ENCODE results near the gene TFB1M. TPM values are rescaled to one million over a fixed set of nuclear protein-coding genes. Genes with fewer than 3 reads are reported as not detected.
A peak's percentile ranks its signal among the peaks of the same experiment; 100 is the strongest.

TFB1M gene
- polyA plus RNA-seq, 2 of the 4 experiments (the other 2 are of a cell fraction), result 9.8 to 19.5 TPM

DNA sequence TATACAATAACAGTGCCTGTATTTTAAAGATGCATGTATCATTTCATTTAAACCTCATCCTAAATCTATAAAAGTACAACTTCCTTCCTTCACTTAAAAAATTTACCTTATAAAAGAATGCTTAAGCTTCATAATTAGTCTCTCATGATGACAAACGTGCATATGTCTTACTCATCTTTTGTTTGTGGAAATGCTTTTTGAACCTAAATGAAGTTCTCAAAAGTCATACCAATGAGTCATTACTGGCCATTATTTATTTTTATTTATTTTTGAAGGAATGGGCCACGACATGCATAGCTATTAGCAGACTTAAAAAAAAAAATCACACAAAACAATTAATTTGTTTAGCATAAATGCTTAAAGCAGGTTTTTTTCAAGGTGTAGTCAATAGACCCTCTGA lies 3.7 kb downstream of the TFB1M start:
- H3K9me3 ChIP-seq, result no peaks in the 10 kb centered on the region
- WGBS (ENCODE audit: missing lambda C conversion rate), result 20% methylated on average over 2 of the region's 2 CpGs
- DNase-seq (ENCODE audit: low read depth in 1 of 2, low spot score in 1 of 2) (no peak), ATAC-seq (no peak), FAIRE-seq (no peak)
- H3K4me1 ChIP-seq, result peaks cover 22% of the 10 kb centered on the region; the same call in 2 of the 3 replicates
- H3K4me2 ChIP-seq, result 0 out of 3 replicates have a peak overlapping the region, but pooled peaks have one; percentile 4
- no peak overlapping the region for H3K27ac ChIP-seq
- POLR2A ChIA-PET, result no interaction called here
- CTCF ChIA-PET, result interaction anchor here (1.2 kb wide), 1 partner anchor 382 kb away, joined by 3 read pairs; no protein-coding TSS in a partner anchor
- TF ChIP-seq HOXB13 (CRISPR knock-in tag; IDR thresholded peaks at IDR 0.05; ENCODE audit: low read depth), result no peak
- no peak for TF ChIP-seq CBX2 (IDR thresholded peaks at IDR 0.05; ENCODE audit: borderline replicate concordance, low read depth)
- TF ChIP-seq HOXB5 (CRISPR knock-in tag; IDR thresholded peaks at IDR 0.05), result no peak
- no peak for TF ChIP-seq CBX8 (IDR thresholded peaks at IDR 0.05)
- no peak for TF ChIP-seq FOXS1 (CRISPR knock-in tag; IDR thresholded peaks at IDR 0.05)
- no peak for TF ChIP-seq CHD4 (IDR thresholded peaks at IDR 0.05; ENCODE audit: borderline replicate concordance)
- no peak for TF ChIP-seq CEBPB (IDR thresholded peaks at IDR 0.05)
- H3K4me3 ChIP-seq, result no peak overlapping the region

DNA sequence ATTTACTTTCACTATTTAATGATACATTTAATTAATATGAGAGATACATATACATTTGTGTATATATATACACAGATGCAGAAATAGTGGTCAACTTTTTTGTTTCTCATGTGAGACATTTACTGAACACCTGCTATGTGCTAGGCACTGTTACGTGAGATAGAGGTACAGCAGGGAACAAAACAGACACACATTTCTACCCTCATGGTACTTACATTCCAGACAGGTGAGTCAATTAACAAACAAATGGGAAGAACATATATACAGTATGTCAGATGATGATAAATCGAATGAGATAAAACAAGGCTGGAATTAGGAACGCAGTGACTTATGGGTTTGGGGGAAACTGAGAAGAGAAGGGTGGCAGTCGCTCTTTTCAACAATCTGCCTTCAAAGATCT lies 5.1 kb downstream of the TFB1M start:
- H3K4me3 ChIP-seq, result no peak overlapping the region
- no peak overlapping the region for H3K27ac ChIP-seq
- FAIRE-seq (no peak), DNase-seq (ENCODE audit: low read depth in 1 of 2, low spot score in 1 of 2) (no peak), ATAC-seq (no peak)
- ChIA-PET CTCF (no interaction called here), POLR2A (no interaction called here)
- H3K4me2 ChIP-seq, result no peak overlapping the region
- WGBS (ENCODE audit: missing lambda C conversion rate), result 79% methylated on average over 4 of the region's 4 CpGs
- peaks cover 21% of the 10 kb centered on the region; the same call in 2 of the 3 replicates for H3K4me1 ChIP-seq
- no peaks in the 10 kb centered on the region for H3K9me3 ChIP-seq
- TF ChIP-seq RNF2 (IDR thresholded peaks at IDR 0.05; ENCODE audit: borderline replicate concordance, low read depth) (no peak), PHF8 (IDR thresholded peaks at IDR 0.05; ENCODE audit: borderline replicate concordance, low read depth) (no peak), TP53 (CRISPR knock-in tag; IDR thresholded peaks at IDR 0.05) (no peak), ZNF302 (CRISPR knock-in tag; IDR thresholded peaks at IDR 0.05) (no peak), CHD2 (IDR thresholded peaks at IDR 0.05; ENCODE audit: low read length, partially characterized antibody) (no peak), JUN (IDR thresholded peaks at IDR 0.05) (no peak), HOXB13 (CRISPR knock-in tag; IDR thresholded peaks at IDR 0.05; ENCODE audit: low read depth) (no peak), ZSCAN20 (CRISPR knock-in tag; IDR thresholded peaks at IDR 0.05) (no peak), CBX2 (IDR thresholded peaks at IDR 0.05; ENCODE audit: borderline replicate concordance, low read depth) (no peak), MAFK (IDR thresholded peaks at IDR 0.05; ENCODE audit: partially characterized antibody) (no peak)
- TF ChIP-seq, protein P1, sequence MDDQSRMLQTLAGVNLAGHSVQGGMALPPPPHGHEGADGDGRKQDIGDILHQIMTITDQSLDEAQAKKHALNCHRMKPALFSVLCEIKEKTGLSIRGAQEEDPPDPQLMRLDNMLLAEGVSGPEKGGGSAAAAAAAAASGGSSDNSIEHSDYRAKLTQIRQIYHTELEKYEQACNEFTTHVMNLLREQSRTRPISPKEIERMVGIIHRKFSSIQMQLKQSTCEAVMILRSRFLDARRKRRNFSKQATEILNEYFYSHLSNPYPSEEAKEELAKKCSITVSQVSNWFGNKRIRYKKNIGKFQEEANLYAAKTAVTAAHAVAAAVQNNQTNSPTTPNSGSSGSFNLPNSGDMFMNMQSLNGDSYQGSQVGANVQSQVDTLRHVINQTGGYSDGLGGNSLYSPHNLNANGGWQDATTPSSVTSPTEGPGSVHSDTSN (IDR thresholded peaks at IDR 0.05), result no peak

DNA sequence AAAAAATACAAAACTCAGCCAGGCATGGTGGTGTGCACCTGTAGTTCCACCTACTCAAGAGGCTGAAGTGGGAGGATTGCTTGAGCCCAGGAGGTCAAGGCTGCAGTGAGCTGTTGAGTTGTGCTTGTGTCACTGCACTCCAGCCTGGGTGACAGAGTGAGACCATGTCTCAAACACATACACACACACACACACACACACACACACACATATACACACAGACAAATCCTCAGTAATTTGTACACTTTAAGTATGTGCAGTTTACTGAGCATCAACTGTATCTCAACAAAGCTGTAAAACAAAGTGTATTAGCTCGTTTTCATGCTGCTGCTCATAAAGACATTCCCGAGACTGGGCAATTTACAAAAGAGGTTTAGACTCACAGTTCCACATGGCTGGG lies 7.3 kb downstream of the TFB1M start:
- WGBS (ENCODE audit: missing lambda C conversion rate), result 87% methylated on average over 2 of the region's 2 CpGs
- ChIA-PET CTCF (interaction anchor here (1.1 kb wide), 1 partner anchor 18 kb away, joined by 3 read pairs; no protein-coding TSS in a partner anchor), POLR2A (no interaction called here)
- Histone ChIP-seq H3K27ac (no peak overlapping the region), H3K4me1 (peaks cover 18% of the 10 kb centered on the region; the same call in 2 of the 3 replicates), H3K4me3 (no peak overlapping the region), H3K4me2 (no peak overlapping the region), H3K9me3 (no peaks in the 10 kb centered on the region)
- ATAC-seq (no peak), DNase-seq (ENCODE audit: low read depth in 1 of 2, low spot score in 1 of 2) (no peak), FAIRE-seq (no peak)
- TF ChIP-seq ZC3H11A (IDR thresholded peaks at IDR 0.05), result no peak
- TF ChIP-seq KDM1A (IDR thresholded peaks at IDR 0.05; ENCODE audit: low read depth), result no peak

DNA sequence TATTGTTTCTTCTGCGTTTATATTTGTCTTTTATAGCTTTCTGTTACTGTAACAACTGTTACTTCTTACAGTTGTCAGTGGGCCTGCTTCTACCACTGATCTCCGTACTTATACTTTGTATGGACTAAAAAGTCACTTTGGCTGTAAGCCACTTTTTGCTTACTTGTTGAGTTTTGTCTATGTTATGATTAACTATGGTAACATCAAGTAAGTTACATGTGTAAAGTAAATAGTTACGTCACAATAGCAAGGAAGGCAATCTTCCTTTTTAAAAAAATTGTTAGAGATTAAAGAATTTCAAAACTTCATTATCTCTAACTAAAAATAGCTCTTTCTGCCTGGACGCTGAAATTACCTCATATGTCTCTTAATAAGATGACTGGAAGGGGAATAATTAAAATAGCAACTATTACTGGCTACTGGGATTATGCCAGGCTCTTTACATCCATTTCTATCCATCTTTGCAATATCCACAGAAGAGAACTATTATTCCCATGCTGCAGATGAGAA lies 10.9 kb downstream of the TFB1M start:
- no peak overlapping the region for H3K4me3 ChIP-seq
- no peak overlapping the region for H3K27ac ChIP-seq
- ChIA-PET POLR2A (no interaction called here), CTCF (interaction anchor here (1.4 kb wide), 1 partner anchor 15 kb away, joined by 3 read pairs; no protein-coding TSS in a partner anchor)
- H3K4me2 ChIP-seq, result no peak overlapping the region
- FAIRE-seq, result no peak
- 61% methylated on average over 4 of the region's 4 CpGs for WGBS (ENCODE audit: missing lambda C conversion rate)
- 0 out of 3 replicates have a peak, but pooled peaks cover 3% of the 10 kb centered on the region for H3K4me1 ChIP-seq
- no peak for DNase-seq (ENCODE audit: low read depth in 1 of 2, low spot score in 1 of 2)
- no peak for ATAC-seq
- H3K9me3 ChIP-seq, result no peaks in the 10 kb centered on the region
- no peak for TF ChIP-seq HEYL (CRISPR knock-in tag; IDR thresholded peaks at IDR 0.05)
- TF ChIP-seq CHD2 (IDR thresholded peaks at IDR 0.05; ENCODE audit: low read length, partially characterized antibody), result no peak
- TF ChIP-seq, protein P2, sequence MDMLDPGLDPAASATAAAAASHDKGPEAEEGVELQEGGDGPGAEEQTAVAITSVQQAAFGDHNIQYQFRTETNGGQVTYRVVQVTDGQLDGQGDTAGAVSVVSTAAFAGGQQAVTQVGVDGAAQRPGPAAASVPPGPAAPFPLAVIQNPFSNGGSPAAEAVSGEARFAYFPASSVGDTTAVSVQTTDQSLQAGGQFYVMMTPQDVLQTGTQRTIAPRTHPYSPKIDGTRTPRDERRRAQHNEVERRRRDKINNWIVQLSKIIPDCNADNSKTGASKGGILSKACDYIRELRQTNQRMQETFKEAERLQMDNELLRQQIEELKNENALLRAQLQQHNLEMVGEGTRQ (IDR thresholded peaks at IDR 0.05), result no peak
- TF ChIP-seq ZNF302 (CRISPR knock-in tag; IDR thresholded peaks at IDR 0.05), result no peak
- TF ChIP-seq, protein P3, sequence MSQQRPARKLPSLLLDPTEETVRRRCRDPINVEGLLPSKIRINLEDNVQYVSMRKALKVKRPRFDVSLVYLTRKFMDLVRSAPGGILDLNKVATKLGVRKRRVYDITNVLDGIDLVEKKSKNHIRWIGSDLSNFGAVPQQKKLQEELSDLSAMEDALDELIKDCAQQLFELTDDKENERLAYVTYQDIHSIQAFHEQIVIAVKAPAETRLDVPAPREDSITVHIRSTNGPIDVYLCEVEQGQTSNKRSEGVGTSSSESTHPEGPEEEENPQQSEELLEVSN (IDR thresholded peaks at IDR 0.05; ENCODE audit: borderline replicate concordance, low read depth), result no peak
- no peak for TF ChIP-seq ZC3H11A (IDR thresholded peaks at IDR 0.05)
- no peak for TF ChIP-seq HDAC2 (IDR thresholded peaks at IDR 0.05)
- TF ChIP-seq, protein P1 (IDR thresholded peaks at IDR 0.05), result no peak
- no peak for TF ChIP-seq ZSCAN20 (CRISPR knock-in tag; IDR thresholded peaks at IDR 0.05)
- no peak for TF ChIP-seq CHD4 (IDR thresholded peaks at IDR 0.05; ENCODE audit: borderline replicate concordance)
- TF ChIP-seq, protein P4, sequence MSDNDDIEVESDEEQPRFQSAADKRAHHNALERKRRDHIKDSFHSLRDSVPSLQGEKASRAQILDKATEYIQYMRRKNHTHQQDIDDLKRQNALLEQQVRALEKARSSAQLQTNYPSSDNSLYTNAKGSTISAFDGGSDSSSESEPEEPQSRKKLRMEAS (IDR thresholded peaks at IDR 0.05), result no peak
- no peak for TF ChIP-seq RNF2 (IDR thresholded peaks at IDR 0.05; ENCODE audit: borderline replicate concordance, low read depth)
- no peak for TF ChIP-seq MAZ (IDR thresholded peaks at IDR 0.05; ENCODE audit: borderline replicate concordance, low read depth, low read length)
- TF ChIP-seq FOSB (CRISPR knock-in tag; IDR thresholded peaks at IDR 0.05), result no peak
- no peak for TF ChIP-seq MYC (IDR thresholded peaks at IDR 0.05; ENCODE audit: borderline replicate concordance, low read length)

Measured in A549 (cell line).